PFSK-1 (cell line): ENCODE measurements around the gene ENTPD3.

Source experiments
- FOXP2 ChIP-seq: optimal IDR thresholded peaks from 2 replicates; pipeline ENCODE3; 2011; ENCODE audit warnings: borderline replicate concordance, control low read depth, inconsistent platforms; ENCODE audit not compliant: insufficient read depth; ENCODE audit errors: extremely low read length, extremely low read depth
- POLR2AphosphoS5 ChIP-seq: IDR thresholded peaks from 2 replicates; pipeline ENCODE4 v1.6.1; 2012; ENCODE audit warnings: low read depth, mild to moderate bottlenecking, control low read depth, low read length, moderate library complexity
- SIN3A ChIP-seq: IDR thresholded peaks from 2 replicates; pipeline ENCODE4 v1.6.1; 2012; ENCODE audit warnings: mild to moderate bottlenecking, low read length, moderate library complexity, borderline replicate concordance; ENCODE audit not compliant: insufficient read depth
- TAF1 ChIP-seq: IDR thresholded peaks from 2 replicates; pipeline ENCODE4 v1.6.1; 2012; ENCODE audit warnings: low read length, control low read depth, borderline replicate concordance; ENCODE audit not compliant: insufficient read depth
- TF ChIP-seq, protein P1 (sequence below), 2 experiments: IDR thresholded peaks; 2 replicates each; pipeline versions ENCODE4 v1.6.1 to v1.8.0; 2011 to 2012; ENCODE audit warnings: low read depth in 2 of 2, low read length in 2 of 2, control low read depth in 1 of 2, inconsistent platforms in 1 of 2, mild to moderate bottlenecking in 1 of 2, moderate library complexity in 1 of 2; ENCODE audit not compliant: insufficient read depth in 1 of 2

Gene ENTPD3

DNA sequence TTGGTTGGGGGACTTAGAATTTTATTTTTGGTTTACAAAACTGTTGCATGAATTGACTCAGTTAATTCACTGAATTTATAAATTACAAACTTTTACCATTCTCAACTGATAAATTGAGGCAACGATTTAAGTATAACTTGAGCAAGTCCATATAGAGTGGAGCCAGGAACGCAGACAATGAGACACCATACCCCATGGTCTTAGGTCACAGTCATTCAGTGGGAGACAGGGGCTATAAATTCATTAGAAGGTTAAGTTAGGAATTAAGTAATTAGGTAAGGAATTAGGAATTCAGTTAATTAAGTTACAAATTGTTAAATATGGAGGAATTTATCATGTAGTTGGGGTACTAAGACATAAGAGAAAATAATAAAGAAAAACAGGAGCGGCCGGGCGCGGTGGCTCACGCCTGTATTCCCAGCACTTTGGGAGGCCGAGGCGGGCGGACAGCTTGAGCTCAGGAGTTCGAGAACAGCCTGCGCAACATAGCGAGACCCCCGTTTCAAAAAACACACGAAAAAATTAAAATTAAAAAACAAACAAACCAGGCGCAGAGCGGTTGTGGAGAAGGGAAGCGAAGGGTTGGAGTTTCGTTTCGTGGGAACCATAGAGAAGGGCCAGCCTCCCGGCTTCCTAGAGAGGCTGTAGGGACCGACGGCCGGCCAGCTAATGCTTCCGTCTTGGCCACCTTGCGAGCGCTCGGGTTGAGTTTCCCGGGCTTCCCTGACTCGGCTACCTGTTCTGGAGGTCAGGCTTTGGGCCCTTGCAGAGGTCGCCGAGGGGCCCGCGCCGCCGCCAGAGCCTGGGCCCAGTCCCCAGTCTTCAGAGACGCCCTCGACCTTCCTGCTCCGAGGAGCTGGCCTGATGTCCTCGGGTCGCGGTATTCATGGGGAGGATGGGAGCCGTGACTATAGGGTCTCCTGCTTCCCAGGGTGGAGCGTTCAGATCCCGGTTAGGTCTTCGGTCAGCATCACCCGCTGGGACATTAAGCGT lies 89.8 kb downstream of the ENTPD3 start, which contains the start of gene ZNF619:
Gene ZNF619 (plus strand): TSS at position 645 of the 993 bp plus-strand sequence. CDS start 858 bp downstream, outside the sequence.
- TF ChIP-seq TAF1 (0 out of 2 replicates have a peak, but pooled peaks have one; percentile 56), POLR2AphosphoS5 (peak; percentile 73), FOXP2 (no peak), SIN3A (no peak)
- TF ChIP-seq, protein P1, sequence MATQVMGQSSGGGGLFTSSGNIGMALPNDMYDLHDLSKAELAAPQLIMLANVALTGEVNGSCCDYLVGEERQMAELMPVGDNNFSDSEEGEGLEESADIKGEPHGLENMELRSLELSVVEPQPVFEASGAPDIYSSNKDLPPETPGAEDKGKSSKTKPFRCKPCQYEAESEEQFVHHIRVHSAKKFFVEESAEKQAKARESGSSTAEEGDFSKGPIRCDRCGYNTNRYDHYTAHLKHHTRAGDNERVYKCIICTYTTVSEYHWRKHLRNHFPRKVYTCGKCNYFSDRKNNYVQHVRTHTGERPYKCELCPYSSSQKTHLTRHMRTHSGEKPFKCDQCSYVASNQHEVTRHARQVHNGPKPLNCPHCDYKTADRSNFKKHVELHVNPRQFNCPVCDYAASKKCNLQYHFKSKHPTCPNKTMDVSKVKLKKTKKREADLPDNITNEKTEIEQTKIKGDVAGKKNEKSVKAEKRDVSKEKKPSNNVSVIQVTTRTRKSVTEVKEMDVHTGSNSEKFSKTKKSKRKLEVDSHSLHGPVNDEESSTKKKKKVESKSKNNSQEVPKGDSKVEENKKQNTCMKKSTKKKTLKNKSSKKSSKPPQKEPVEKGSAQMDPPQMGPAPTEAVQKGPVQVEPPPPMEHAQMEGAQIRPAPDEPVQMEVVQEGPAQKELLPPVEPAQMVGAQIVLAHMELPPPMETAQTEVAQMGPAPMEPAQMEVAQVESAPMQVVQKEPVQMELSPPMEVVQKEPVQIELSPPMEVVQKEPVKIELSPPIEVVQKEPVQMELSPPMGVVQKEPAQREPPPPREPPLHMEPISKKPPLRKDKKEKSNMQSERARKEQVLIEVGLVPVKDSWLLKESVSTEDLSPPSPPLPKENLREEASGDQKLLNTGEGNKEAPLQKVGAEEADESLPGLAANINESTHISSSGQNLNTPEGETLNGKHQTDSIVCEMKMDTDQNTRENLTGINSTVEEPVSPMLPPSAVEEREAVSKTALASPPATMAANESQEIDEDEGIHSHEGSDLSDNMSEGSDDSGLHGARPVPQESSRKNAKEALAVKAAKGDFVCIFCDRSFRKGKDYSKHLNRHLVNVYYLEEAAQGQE (IDR thresholded peaks at IDR 0.05; ENCODE audit: insufficient read depth in 1 of 2, low read depth in 2 of 2, low read length in 2 of 2), result no peak

DNA sequence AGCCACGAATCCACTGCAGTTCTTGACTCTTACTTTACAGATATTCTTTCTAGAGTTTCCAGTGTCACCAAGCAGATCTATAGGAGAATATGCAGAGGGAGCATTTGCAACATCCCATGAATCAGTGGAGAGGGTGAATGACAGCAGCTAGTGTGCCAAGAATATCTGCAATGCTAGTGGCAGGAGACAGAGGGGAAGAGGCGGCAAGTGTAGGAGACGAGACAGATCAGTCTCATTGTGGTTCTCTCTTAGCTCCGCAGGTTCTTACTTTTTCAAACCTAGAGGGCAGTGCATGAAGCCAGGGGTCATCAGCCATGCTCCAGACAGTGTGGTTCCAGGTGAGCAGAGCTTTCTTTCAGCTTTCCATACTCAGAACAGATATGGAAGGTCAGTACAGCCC lies 90.7 kb downstream of the ENTPD3 start:
- TF ChIP-seq, protein P1 (IDR thresholded peaks at IDR 0.05; ENCODE audit: insufficient read depth in 1 of 2, low read depth in 2 of 2, low read length in 2 of 2), result no peak
- TF ChIP-seq SIN3A, result no peak
- no peak for TF ChIP-seq POLR2AphosphoS5
- no peak for TF ChIP-seq TAF1
- no peak for TF ChIP-seq FOXP2
